GM12874 (cell line): Measurements from ENCODE around the gene OSTM1.

Experiments used
- CTCF ChIP-seq: IDR thresholded peaks from 2 replicates; pipeline ENCODE4 v1.5.1; 2011; ENCODE audit warnings: low read depth, mild to moderate bottlenecking, control low read depth, low read length, moderate library complexity; ENCODE audit not compliant: insufficient read depth

Gene OSTM1

DNA sequence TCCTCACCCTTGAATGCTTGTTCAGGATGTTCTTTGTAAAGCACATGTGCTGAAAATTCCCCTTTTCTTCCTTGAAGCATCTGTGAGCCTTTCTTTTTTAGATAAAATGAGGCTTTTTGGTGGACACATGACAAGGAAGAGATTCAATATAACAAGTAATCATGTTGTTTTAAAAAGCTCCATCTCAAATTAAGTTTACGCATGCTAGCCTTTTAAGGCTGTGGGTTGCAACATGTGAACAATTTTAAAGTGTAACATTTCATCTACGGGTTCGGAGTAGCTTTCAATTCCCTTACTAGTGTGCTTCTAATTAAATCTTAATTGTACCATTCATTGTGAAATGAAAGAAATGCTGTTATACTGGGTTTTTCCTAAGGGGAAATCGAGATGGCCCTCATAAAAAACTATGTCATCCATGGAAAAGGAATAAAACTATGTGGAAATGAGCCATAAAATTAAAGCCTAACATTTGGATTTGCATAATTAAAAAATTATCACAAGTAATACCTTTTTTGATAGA lies 19.3 kb upstream of the OSTM1 start:
- TF ChIP-seq CTCF, result no peak

GRCh38 chr6:108091288-108091687 lies 16.7 kb upstream of the OSTM1 start:
- TF ChIP-seq CTCF, result no peak

DNA sequence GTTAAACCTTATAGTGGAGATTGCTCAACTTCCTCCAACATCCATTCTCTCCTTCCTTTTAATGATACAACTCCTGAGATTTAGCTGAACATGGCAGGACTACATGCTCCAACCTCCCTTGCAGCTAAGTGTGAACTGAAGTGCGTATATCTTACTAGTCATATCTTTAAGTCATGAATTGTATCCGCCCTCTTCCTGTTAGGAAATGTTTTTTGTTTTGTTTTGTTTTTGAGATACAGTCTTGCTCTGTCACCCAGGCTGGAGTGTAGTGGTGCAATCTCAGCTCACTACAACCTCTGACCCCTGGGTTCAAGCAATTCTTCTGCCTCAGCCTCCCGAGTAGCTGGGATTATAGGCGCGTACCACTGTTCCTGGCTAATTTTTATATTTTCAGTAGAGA lies 8.8 kb upstream of the OSTM1 start:
- TF ChIP-seq CTCF, result no peak

DNA sequence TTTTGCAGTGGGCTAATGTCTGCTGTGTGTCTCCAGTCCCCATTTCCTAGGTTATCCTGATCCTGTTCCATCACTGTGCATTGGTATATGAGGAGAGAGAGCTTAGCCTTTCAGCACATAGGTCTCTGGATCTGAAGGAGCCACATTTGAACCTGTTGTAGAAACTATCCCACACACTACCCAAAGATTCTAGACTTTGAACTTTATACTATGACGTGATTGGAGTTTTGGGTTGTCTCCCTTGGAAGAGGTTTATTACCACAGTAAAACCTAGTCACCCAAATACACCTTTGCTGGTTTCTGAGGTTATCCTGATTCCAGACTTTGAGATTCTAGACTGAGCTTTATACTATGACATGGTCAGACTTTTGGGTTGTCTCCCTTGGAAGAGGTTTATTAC lies 8.0 kb upstream of the OSTM1 start:
- no peak for TF ChIP-seq CTCF

DNA sequence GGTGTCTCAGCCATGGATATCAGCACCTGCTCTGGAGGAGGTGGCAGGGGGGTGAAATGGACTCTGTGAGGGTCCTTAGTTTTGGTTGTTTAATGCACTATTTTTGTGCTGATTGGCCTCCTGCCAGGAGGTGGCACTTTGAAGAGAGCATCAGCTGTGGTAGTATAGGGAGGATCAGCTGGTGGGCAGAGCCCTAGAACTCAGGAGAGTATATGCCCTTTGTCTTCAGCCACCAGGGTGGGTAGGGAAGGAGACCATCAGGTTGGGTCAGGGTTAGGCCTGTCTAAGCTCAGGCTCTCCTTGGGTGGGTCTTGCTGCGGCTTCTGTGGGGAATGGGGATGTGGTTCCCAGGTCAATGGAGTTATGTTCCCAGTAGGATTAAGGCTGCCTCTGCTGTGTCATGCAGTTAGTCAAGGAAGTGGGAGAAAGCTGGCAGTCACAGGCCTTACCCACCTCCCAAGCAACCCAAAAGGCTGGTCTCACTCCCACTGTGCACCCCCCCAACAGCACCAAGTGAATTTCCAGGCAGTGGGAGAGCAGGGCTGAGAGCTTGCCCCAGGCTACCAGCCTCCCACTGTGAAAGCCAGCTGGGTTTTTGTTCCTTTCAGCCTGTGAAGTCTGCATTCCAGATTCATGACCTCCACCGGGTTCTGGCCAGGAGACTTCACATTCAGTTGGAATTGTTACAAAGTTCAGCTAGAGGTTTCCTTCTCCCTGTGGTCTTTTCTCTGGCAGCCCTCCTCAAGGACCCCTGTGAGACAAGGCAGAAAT lies 5.7 kb upstream of the OSTM1 start:
- no peak for TF ChIP-seq CTCF

DNA sequence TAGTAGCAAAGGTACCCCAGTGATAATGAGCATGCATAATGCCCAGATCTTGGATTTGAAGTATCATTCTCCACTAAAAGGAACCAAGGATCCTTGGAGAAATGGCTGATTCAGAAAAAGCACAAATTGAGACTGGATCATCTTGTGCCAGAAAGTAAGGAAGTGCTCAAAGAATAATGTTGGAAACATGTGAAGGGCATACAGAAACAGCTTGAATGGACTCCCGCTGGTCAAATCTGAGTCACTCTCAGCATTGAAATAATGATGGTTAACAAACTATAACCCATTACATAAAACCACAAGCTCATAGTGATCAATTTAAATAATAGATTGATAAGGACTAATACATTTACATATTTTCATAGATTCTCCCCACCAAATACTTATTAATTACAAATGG lies 3.6 kb upstream of the OSTM1 start:
- TF ChIP-seq CTCF, result no peak

DNA sequence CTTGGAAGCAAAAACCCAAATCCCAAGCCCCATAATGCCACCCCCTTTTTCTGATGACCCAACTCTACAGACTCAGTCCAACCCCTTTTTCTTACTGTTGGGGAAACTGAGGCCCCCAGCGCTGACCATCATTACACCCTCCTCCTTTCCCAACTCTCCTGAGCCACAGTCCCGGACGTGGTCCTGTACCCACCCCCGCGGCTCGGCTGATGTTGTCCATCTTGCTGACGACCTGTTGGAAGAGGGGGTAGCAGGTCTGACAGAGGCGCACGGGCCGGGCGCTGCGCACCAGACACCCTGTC lies 533 bp downstream of the OSTM1 start:
- TF ChIP-seq CTCF, result no peak
